A549 (cell line): ENCODE data around the gene TUBGCP3. TPM values are rescaled to one million over a fixed set of nuclear protein-coding genes. Genes with fewer than 3 reads are reported as not detected.
A peak's percentile ranks its signal among the peaks of the same experiment; 100 is the strongest.

ENCODE experiments used
- ATAC-seq, 2 experiments: fragments of 200-7000 bp in 1 of 2; fragments of >200 bp in 1 of 2; cut with Nextera tagmentation in 1 of 2; cut with Tn5 transposase in 1 of 2; 3 replicates each; pipeline versions ENCODE4 v1.8.0 to v1.9.1; 2018 to 2020; ENCODE audit warnings: mild to moderate bottlenecking in 1 of 2, moderate library complexity in 1 of 2
- CTCF ChIA-PET: fragments of 300-600 bp; sonication (Branson Sonifier 250); formaldehyde crosslinking; extraction: SDS; loops from one replicate; lab custom pipeline; 2021; ENCODE audit warnings: antibody characterized with exemption, inconsistent platforms; lab: Yijun Ruan, JAX
- POLR2A ChIA-PET: fragments of 350-600 bp; formaldehyde crosslinking; extraction: SDS; loops from one replicate; lab custom pipeline; 2021; ENCODE audit warnings: antibody characterized with exemption, inconsistent platforms; lab: Yijun Ruan, JAX
- DNase-seq, 2 experiments: peaks; one replicate each; pipeline versions ENCODE4 v3.0.0 to v3.0.0-alpha.2; 2011 to 2016; ENCODE audit warnings: low read depth in 1 of 2, low spot score in 1 of 2
- FAIRE-seq: peaks from 2 replicates; lab custom pipeline; 2011; peaks lifted over from hg19 to GRCh38; lab: Jason Lieb, UNC
- H3K27ac ChIP-seq, 2 experiments: fragments of >200 bp; sonication (Bioruptor Twin); formaldehyde crosslinking; 3 replicates each; pipeline ENCODE4 v1.5.1; 2016 to 2017
- H3K4me1 ChIP-seq: fragments of >200 bp; sonication (Bioruptor Twin); formaldehyde crosslinking; 3 replicates; pipeline ENCODE4 v1.6.1; 2016
- H3K4me2 ChIP-seq: fragments of >200 bp; sonication (Bioruptor Twin); formaldehyde crosslinking; 3 replicates; pipeline ENCODE4 v1.6.1; 2016
- H3K4me3 ChIP-seq: fragments of >200 bp; sonication (Bioruptor Twin); formaldehyde crosslinking; 3 replicates; pipeline ENCODE4 v1.5.1; 2016
- H3K9me3 ChIP-seq: fragments of >200 bp; sonication (Bioruptor Twin); formaldehyde crosslinking; 3 replicates; pipeline ENCODE4 v1.6.1; 2016
- BHLHE40 ChIP-seq: IDR thresholded peaks from 2 replicates; pipeline ENCODE4 v1.6.1; 2012; ENCODE audit warnings: low read depth, low read length, inconsistent platforms
- CHD2 ChIP-seq: fragments of 150-350 bp; IDR thresholded peaks from 2 replicates; pipeline ENCODE4 v1.6.1; 2014; ENCODE audit warnings: low read length; ENCODE audit not compliant: partially characterized antibody
- CTCF ChIP-seq: fragments of >200 bp; sonication (Bioruptor Twin); formaldehyde crosslinking; IDR thresholded peaks from 3 replicates; pipeline ENCODE4 v1.5.1; 2016
- EP300 ChIP-seq, 2 experiments: fragments of >200 bp; sonication (Bioruptor Twin); formaldehyde crosslinking; IDR thresholded peaks; 2 replicates in 1 of 2; 3 replicates in 1 of 2; pipeline ENCODE4 v1.6.1; 2016 to 2017
- HES2 ChIP-seq: fragments of >200 bp; sonication (Bioruptor Twin); formaldehyde crosslinking; IDR thresholded peaks from 2 replicates; pipeline ENCODE4 v1.6.1; 2016
- HEYL ChIP-seq: fragments of 250-450 bp; sonication (Bioruptor Pico); IDR thresholded peaks from 2 replicates; pipeline ENCODE4 v1.8.0; 2021; ENCODE audit warnings: mild to moderate bottlenecking, moderate library complexity
- HMGXB4 ChIP-seq: fragments of 250-450 bp; sonication (Bioruptor Pico); IDR thresholded peaks from 2 replicates; pipeline ENCODE4 v1.5.0; 2021; ENCODE audit warnings: mild to moderate bottlenecking, moderate library complexity, borderline replicate concordance
- KDM1A ChIP-seq: fragments of 200-600 bp; sonication (generic); IDR thresholded peaks from 2 replicates; pipeline ENCODE4 v1.6.1; 2016; ENCODE audit warnings: low read depth, mild to moderate bottlenecking
- KDM5A ChIP-seq: fragments of 200-600 bp; sonication (generic); IDR thresholded peaks from 2 replicates; pipeline ENCODE4 v1.6.1; 2016; ENCODE audit warnings: antibody characterized with exemption, mild to moderate bottlenecking
- MYC ChIP-seq: IDR thresholded peaks from 2 replicates; pipeline ENCODE4 v1.6.1; 2012; ENCODE audit warnings: mild to moderate bottlenecking, inconsistent platforms, low read length, improper control_type of control experiment, borderline replicate concordance
- NPAS2 ChIP-seq: fragments of 250-450 bp; sonication (Bioruptor Pico); IDR thresholded peaks from 2 replicates; pipeline ENCODE4 v1.8.0; 2022; ENCODE audit warnings: mild to moderate bottlenecking, moderate library complexity, borderline replicate concordance
- PHF8 ChIP-seq: fragments of 200-600 bp; sonication (generic); IDR thresholded peaks from 2 replicates; pipeline ENCODE4 v1.6.1; 2016; ENCODE audit warnings: low read depth, mild to moderate bottlenecking, antibody characterized with exemption, moderate library complexity, borderline replicate concordance
- REST ChIP-seq: fragments of 200-600 bp; sonication (generic); IDR thresholded peaks from 2 replicates; pipeline ENCODE4 v1.6.1; 2016; ENCODE audit warnings: antibody characterized with exemption, mild to moderate bottlenecking, moderate library complexity
- RFX5 ChIP-seq: fragments of 450-650 bp; IDR thresholded peaks from 2 replicates; pipeline ENCODE4 v1.7.1; 2014; ENCODE audit warnings: antibody characterized with exemption, mild to moderate bottlenecking, moderate library complexity
- TFCP2L1 ChIP-seq: fragments of 250-450 bp; sonication (Bioruptor Pico); IDR thresholded peaks from 2 replicates; pipeline ENCODE4 v1.5.0; 2021; ENCODE audit warnings: mild to moderate bottlenecking
- TP53 ChIP-seq: fragments of 250-450 bp; sonication (Bioruptor Pico); IDR thresholded peaks from 2 replicates; pipeline ENCODE4 v1.5.0; 2021; ENCODE audit warnings: mild to moderate bottlenecking, moderate library complexity
- ZFP36 ChIP-seq: fragments of 450-650 bp; IDR thresholded peaks from 2 replicates; pipeline ENCODE4 v1.6.1; 2014; ENCODE audit warnings: borderline replicate concordance; ENCODE audit not compliant: partially characterized antibody
- WGBS: methylation state at CpG from one replicate; pipeline ENCODE4 v1.1.6; 2017; ENCODE audit errors: missing lambda C conversion rate; 5-methylcytosine and 5-hydroxymethylcytosine counted together
- polyA plus RNA-seq, 4 experiments: library from polyadenylated mRNA; depleted of rRNA in 3 of 4; stranded (reverse); fragments of >200 nt; fragmentation: RNase III in 1 of 4; extraction: RNeasy Plus Mini Kit Qiagen cat#74134 plus additional on column Dnase treatment in 1 of 4; gene quantifications; 2 replicates in 3 of 4; 3 replicates in 1 of 4; pipeline ENCODE4 v1.2.3, GENCODE V29; 2011 to 2017
- TF ChIP-seq, protein P1 (sequence below): fragments of 250-450 bp; sonication (Bioruptor Pico); IDR thresholded peaks from 2 replicates; pipeline ENCODE4 v1.5.0; 2020; ENCODE audit warnings: low read depth, mild to moderate bottlenecking, moderate library complexity

Gene TUBGCP3
- polyA plus RNA-seq, 2 of the 4 experiments (the other 2 are of a cell fraction) = 15.9 to 21.3 TPM

DNA sequence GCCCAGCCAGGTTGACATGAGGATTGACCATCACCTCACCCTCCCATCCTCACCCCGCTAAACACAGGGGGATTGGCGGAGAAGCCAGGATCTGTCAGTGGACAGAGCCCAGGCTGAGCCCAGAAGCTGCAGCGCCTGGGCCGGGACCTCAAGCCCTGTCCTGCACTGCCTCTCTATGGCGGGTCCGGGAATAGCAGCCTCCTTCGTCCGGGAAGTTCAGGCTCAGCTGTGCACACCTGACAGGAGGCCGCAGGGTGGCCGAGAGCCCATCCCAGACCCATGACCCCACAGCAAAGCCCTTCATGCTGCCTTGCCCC lies 144.0 kb downstream of the TUBGCP3 start (continued):
- TF ChIP-seq KDM1A (no peak), NPAS2 (no peak), CHD2 (no peak), HEYL (CRISPR knock-in tag) (no peak), EP300 (IDR thresholded peaks at IDR 0.05) (no peak), RFX5 (no peak), HES2 (no peak), PHF8 (no peak), REST (no peak), TP53 (no peak), BHLHE40 (no peak)
- TF ChIP-seq, protein P1, sequence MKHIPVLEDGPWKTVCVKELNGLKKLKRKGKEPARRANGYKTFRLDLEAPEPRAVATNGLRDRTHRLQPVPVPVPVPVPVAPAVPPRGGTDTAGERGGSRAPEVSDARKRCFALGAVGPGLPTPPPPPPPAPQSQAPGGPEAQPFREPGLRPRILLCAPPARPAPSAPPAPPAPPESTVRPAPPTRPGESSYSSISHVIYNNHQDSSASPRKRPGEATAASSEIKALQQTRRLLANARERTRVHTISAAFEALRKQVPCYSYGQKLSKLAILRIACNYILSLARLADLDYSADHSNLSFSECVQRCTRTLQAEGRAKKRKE = no peak

- ATAC-seq = peak; percentile 48 to 74; a peak in 3 of 6 replicates
- TF ChIP-seq TFCP2L1 (CRISPR knock-in tag) (no peak), KDM5A (no peak), HMGXB4 (CRISPR knock-in tag) (no peak), BHLHE40 (no peak), MYC (no peak), CTCF (no peak), ZFP36 (no peak)
- TF ChIP-seq, all 56 proteins: peak for 0
- DNase-seq (no peak), FAIRE-seq (no peak)
- CTCF ChIA-PET = interaction anchor here (0.6 to 8.4 kb wide), 36 partner anchors 9 to 1286 kb away, joined by 3 to 113 read pairs (median 3); no protein-coding TSS in a partner anchor
- no peaks in the 10 kb centered on the region for H3K4me1 ChIP-seq
- no peak overlapping the region for H3K4me3 ChIP-seq
- POLR2A ChIA-PET = no interaction called here
- no peak overlapping the region for H3K27ac ChIP-seq
- 0 out of 3 replicates have a peak, but pooled peaks cover 3% of the 10 kb centered on the region for H3K9me3 ChIP-seq
- WGBS = 17% methylated on average over 28 of the region's 31 CpGs
- H3K4me2 ChIP-seq = no peak overlapping the region
These were observed 144.6 kb downstream of the TUBGCP3 start for GRCh38 chr13:112443191-112443994.
